HCT116 (cell line): ENCODE measurements around the gene TMEM181. TPM values are rescaled to one million over a fixed set of nuclear protein-coding genes. Genes with fewer than 3 reads are reported as not detected.
"Not testable (repeated sequence)": the region's sequence is repeated elsewhere in the genome, so short reads cannot be mapped to it uniquely, and the experiment has no call there.

ENCODE experiments used
- ATAC-seq: fragments of 200-7000 bp; cut with Tn5 transposase; 2 replicates; pipeline ENCODE4 v1.9.1; 2020; ENCODE audit warnings: mild to moderate bottlenecking, moderate library complexity
- BruUV-seq: library from RNA; stranded (reverse); fragments of 400-500 nt; replicated peaks from 2 replicates; lab custom pipeline; 2021; lab: Mats Ljungman, UMichigan
- CTCF ChIA-PET: fragments of 300-600 bp; sonication (Branson Sonifier 250); formaldehyde crosslinking; loops from one replicate; lab custom pipeline; 2021; ENCODE audit warnings: antibody characterized with exemption; lab: Charles Lee
- POLR2A ChIA-PET: fragments of 300-600, 350-600 bp; sonication (Branson Sonifier 250); formaldehyde crosslinking; loops from one replicate; lab custom pipeline; 2021; ENCODE audit warnings: antibody characterized with exemption; lab: Charles Lee
- RAD21 ChIA-PET, 2 experiments: fragments of 300-600 bp; sonication (Branson Sonifier 250); formaldehyde crosslinking; loops; one replicate each; lab custom pipeline; 2023; ENCODE audit warnings: low total read pairs in 2 of 2; ENCODE audit not compliant: uncharacterized antibody in 2 of 2, unreplicated experiment in 2 of 2, low non-redundant PET in 1 of 2; lab: Charles Lee
- DNase-seq: peaks from one replicate; pipeline ENCODE4 v3.0.0-alpha.2; 2010; ENCODE audit warnings: low read depth, low spot score
- H2AFZ ChIP-seq: fragments of 200-600 bp; shearing (Covaris generic), sonication (generic); 2 replicates; pipeline ENCODE4 v1.6.1; 2017; ENCODE audit warnings: low read depth, mixed run types, mixed read lengths, antibody characterized with exemption, low read length; ENCODE audit not compliant: poor library complexity, severe bottlenecking
- H3K27ac ChIP-seq: 2 replicates; pipeline ENCODE4 v1.5.1; 2012; ENCODE audit warnings: low read depth, low read length
- H3K27me3 ChIP-seq: fragments of 200-600 bp; sonication (generic); 2 replicates; pipeline ENCODE4 v1.6.1; 2016; ENCODE audit warnings: mixed run types, low read length, mixed read lengths; ENCODE audit not compliant: insufficient read depth
- H3K36me3 ChIP-seq, 2 experiments: fragments of 200-500 bp in 1 of 2; fragments of 200-600 bp in 1 of 2; sonication (Bioruptor generic) in 1 of 2; sonication (generic) in 1 of 2; 2 replicates each; pipeline versions ENCODE4 v1.5.1 to v1.6.1; 2014 to 2016; ENCODE audit warnings: low read length in 2 of 2, inconsistent platforms in 1 of 2, mixed read lengths in 1 of 2, mixed run types in 1 of 2; ENCODE audit not compliant: insufficient read depth in 2 of 2, control insufficient read depth in 1 of 2
- H3K4me1 ChIP-seq, 2 experiments: fragments of 200-600 bp in 1 of 2; sonication (generic) in 1 of 2; 2 replicates each; pipeline versions ENCODE4 v1.5.1 to v1.6.1; 2012 to 2017; ENCODE audit warnings: low read length in 2 of 2, inconsistent platforms in 1 of 2, mild to moderate bottlenecking in 1 of 2, mixed read lengths in 1 of 2, mixed run types in 1 of 2, moderate library complexity in 1 of 2; ENCODE audit not compliant: insufficient read depth in 2 of 2, control insufficient read depth in 1 of 2
- H3K4me2 ChIP-seq: fragments of 200-600 bp; sonication (generic); 2 replicates; pipeline ENCODE4 v1.6.1; 2017; ENCODE audit warnings: mixed run types, low read length, mixed read lengths
- H3K4me3 ChIP-seq, 2 experiments: fragments of 200-600 bp in 1 of 2; sonication (generic) in 1 of 2; replicated peaks in 1 of 2; 2 replicates each; pipeline ENCODE4 v1.5.1; 2011 to 2016; ENCODE audit warnings: low read length in 2 of 2, control low read depth in 1 of 2, low read depth in 1 of 2, mild to moderate bottlenecking in 1 of 2, mixed read lengths in 1 of 2, mixed run types in 1 of 2
- H3K79me2 ChIP-seq: fragments of 200-600 bp; sonication (generic); 2 replicates; pipeline ENCODE4 v1.6.1; 2017; ENCODE audit warnings: mild to moderate bottlenecking, mixed run types, low read length, moderate library complexity, mixed read lengths; ENCODE audit not compliant: insufficient read depth
- H3K9ac ChIP-seq: fragments of 200-600 bp; sonication (generic); 2 replicates; pipeline ENCODE4 v1.6.1; 2016; ENCODE audit warnings: low read length, mixed read lengths
- H3K9me2 ChIP-seq: fragments of 200-600 bp; sonication (generic), shearing (Covaris generic); 2 replicates; pipeline ENCODE4 v1.6.1; 2017; ENCODE audit warnings: mixed run types, mild to moderate bottlenecking, moderate library complexity; ENCODE audit not compliant: insufficient read depth
- H3K9me3 ChIP-seq, 2 experiments: fragments of 200-500 bp in 1 of 2; fragments of 200-600 bp in 1 of 2; sonication (Bioruptor generic) in 1 of 2; sonication (generic) in 1 of 2; 2 replicates each; pipeline ENCODE4 v1.6.1; 2014 to 2017; ENCODE audit warnings: low read length in 2 of 2, mixed read lengths in 2 of 2, inconsistent platforms in 1 of 2, low read depth in 1 of 2, mild to moderate bottlenecking in 1 of 2, mixed run types in 1 of 2, moderate library complexity in 1 of 2; ENCODE audit not compliant: control insufficient read depth in 1 of 2, insufficient read depth in 1 of 2
- H4K20me1 ChIP-seq: fragments of 200-600 bp; sonication (generic), shearing (Covaris generic); 2 replicates; pipeline ENCODE4 v1.6.1; 2017; ENCODE audit warnings: mixed run types, mild to moderate bottlenecking, moderate library complexity; ENCODE audit not compliant: insufficient read depth
- EZH2 ChIP-seq: fragments of 200-600 bp; sonication (generic); IDR thresholded peaks from 2 replicates; pipeline ENCODE4 v1.6.1; 2017; ENCODE audit warnings: antibody characterized with exemption, mixed run types
- RAD21 ChIP-seq: IDR thresholded peaks from 2 replicates; pipeline ENCODE4 v1.6.1; 2012; ENCODE audit warnings: low read depth, mild to moderate bottlenecking
- SIN3A ChIP-seq: IDR thresholded peaks from 2 replicates; pipeline ENCODE4 v1.6.1; 2012; ENCODE audit warnings: low read depth
- intact Hi-C: fragments of 100-400 bp; cut with micrococcal nuclease; formaldehyde crosslinking; loops from 2 replicates; pipeline ENCODE4 v1.10.0; 2022
- total RNA-seq: library from RNA; stranded (reverse); gene quantifications from one replicate; pipeline ENCODE4 v1.2.1, GENCODE V29; 2021; ENCODE audit not compliant: unreplicated experiment
- TF ChIP-seq, protein P1 (sequence below), 3 experiments: fragments of 200-600 bp in 1 of 3; sonication (generic) in 1 of 3; IDR thresholded peaks in 2 of 3; conservative IDR thresholded peaks in 1 of 3; 2 replicates each; pipeline ENCODE4 v1.5.1; 2012 to 2017; ENCODE audit warnings: low read depth in 2 of 3, low read length in 2 of 3, antibody characterized with exemption in 1 of 3, borderline replicate concordance in 1 of 3, control low read depth in 1 of 3, mild to moderate bottlenecking in 1 of 3, mixed read lengths in 1 of 3, mixed run types in 1 of 3, moderate library complexity in 1 of 3; ENCODE audit not compliant: insufficient read depth in 1 of 3

TMEM181 gene
- total RNA-seq, 1 experiment from 2014 or later = 34.4 TPM

DNA sequence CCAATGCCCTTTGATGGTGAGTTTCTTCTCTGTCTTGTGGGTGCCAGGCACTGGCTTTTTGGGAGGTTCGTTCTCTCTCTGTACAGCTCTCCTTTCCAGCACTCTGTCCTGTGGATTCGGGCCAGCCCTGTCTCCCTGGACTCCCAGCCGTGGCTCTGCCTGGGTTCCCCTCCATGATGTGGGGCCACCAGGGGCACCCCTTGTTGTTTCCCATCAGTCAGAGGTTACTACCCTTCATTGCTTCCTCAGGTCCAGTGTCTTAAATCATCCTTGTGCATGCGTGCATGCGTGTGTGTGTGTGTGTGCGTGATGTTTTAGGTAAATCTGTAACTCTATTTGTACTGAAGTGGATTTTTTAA is 44.1 kb downstream of the TMEM181 start:
- BruUV-seq = no TSS peak
- peaks cover 48% of the 10 kb centered on the region for H3K79me2 ChIP-seq
- CTCF ChIA-PET = interaction anchor here (5.7 kb wide), 1 partner anchor 383 kb away, joined by 38 read pairs; no protein-coding TSS in a partner anchor
- H3K9me2 ChIP-seq = no peaks in the 10 kb centered on the region
- H3K36me3 ChIP-seq = peaks cover 16 to 51% of the 10 kb centered on the region in 2 experiments; a peak in 3 of 4 replicates
- no peak for TF ChIP-seq SIN3A
- POLR2A ChIA-PET = interaction anchor here (0.6 to 0.7 kb wide), 2 partner anchors 11 to 14 kb away, joined by 3 to 5 read pairs; no protein-coding TSS in a partner anchor
- no peak overlapping the region for H2AFZ ChIP-seq
- H3K9ac ChIP-seq = no peak overlapping the region
- no peaks in the 10 kb centered on the region for H3K27me3 ChIP-seq
- H3K4me1 ChIP-seq = peaks cover 0 to 3% of the 10 kb centered on the region in 2 experiments; a peak in 1 of 4 replicates
- H3K4me2 ChIP-seq = no peak overlapping the region
- no peak for ATAC-seq
- H3K9me3 ChIP-seq = no peaks in the 10 kb centered on the region
- H4K20me1 ChIP-seq = no peaks in the 10 kb centered on the region; the same call in 1 of the 2 replicates
- no peak overlapping the region for H3K4me3 ChIP-seq
- no peak overlapping the region for H3K27ac ChIP-seq
- DNase-seq = no peak
- RAD21 ChIA-PET = interaction anchor here in 1 of 2 experiments (0.7 kb wide), 1 partner anchor 389 kb away, joined by 3 read pairs; no protein-coding TSS in a partner anchor
- intact Hi-C loops = loop anchor here (2.0 kb wide), 1 partner anchor 383 kb away; no protein-coding TSS in a partner anchor

DNA sequence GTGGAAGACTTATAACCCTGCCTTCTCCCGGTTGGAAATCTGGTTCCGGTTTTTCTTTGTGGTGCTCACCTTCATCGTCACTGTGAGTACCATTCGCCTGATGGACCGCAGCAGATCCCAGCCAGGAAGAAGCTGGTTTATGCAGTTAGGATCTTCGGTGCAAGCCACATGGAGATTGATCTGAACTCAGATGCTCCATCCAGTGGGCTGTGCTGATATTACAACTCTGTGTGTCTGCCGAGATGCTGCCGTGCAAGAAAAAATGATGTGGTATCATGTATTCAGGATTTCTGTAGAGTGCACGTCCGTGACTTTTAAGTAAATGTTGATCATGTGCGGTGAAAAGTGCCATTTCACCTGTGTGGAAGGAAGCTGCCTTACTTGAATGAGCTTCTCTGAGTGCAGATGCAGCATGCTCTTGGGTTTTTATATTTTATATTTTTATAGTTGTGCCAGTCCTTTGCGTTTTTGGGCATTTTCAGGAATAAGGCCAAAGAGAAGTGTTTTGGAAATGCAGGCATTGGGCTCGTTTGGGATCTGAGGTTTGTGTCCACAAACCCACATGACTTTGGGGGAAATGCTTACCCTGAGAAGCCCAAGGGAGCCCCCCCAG is 45.5 kb downstream of the TMEM181 start:
- Histone ChIP-seq H3K4me1 (no peaks in the 10 kb centered on the region), H3K27ac (no peak overlapping the region), H3K9me3 (no peaks in the 10 kb centered on the region), H3K4me2 (no peak overlapping the region), H2AFZ (no peak overlapping the region), H4K20me1 (no peaks in the 10 kb centered on the region; the same call in 1 of the 2 replicates), H3K9me2 (no peaks in the 10 kb centered on the region), H3K9ac (no peak overlapping the region), H3K4me3 (no peak overlapping the region), H3K27me3 (no peaks in the 10 kb centered on the region), H3K79me2 (peaks cover 46% of the 10 kb centered on the region), H3K36me3 (peaks cover 21 to 58% of the 10 kb centered on the region in 2 experiments)
- ChIA-PET POLR2A (no interaction called here), RAD21 (interaction anchor here (0.6 to 1.8 kb wide), 5 partner anchors 31 to 391 kb away, joined by 3 to 6 read pairs (median 4); no protein-coding TSS in a partner anchor), CTCF (interaction anchor here (0.5 to 5.7 kb wide), 4 partner anchors 207 to 391 kb away, joined by 3 to 38 read pairs (median 14); no protein-coding TSS in a partner anchor)
- TF ChIP-seq, protein P1, sequence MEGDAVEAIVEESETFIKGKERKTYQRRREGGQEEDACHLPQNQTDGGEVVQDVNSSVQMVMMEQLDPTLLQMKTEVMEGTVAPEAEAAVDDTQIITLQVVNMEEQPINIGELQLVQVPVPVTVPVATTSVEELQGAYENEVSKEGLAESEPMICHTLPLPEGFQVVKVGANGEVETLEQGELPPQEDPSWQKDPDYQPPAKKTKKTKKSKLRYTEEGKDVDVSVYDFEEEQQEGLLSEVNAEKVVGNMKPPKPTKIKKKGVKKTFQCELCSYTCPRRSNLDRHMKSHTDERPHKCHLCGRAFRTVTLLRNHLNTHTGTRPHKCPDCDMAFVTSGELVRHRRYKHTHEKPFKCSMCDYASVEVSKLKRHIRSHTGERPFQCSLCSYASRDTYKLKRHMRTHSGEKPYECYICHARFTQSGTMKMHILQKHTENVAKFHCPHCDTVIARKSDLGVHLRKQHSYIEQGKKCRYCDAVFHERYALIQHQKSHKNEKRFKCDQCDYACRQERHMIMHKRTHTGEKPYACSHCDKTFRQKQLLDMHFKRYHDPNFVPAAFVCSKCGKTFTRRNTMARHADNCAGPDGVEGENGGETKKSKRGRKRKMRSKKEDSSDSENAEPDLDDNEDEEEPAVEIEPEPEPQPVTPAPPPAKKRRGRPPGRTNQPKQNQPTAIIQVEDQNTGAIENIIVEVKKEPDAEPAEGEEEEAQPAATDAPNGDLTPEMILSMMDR (IDR thresholded peaks at IDR 0.05 in 2 of 3, conservative IDR thresholded peaks at IDR 0.05 in 1 of 3; ENCODE audit: borderline replicate concordance in 1 of 3, insufficient read depth in 1 of 3, low read depth in 2 of 3, low read length in 2 of 3) = peak; percentile 62 to 66 (median 65); a peak in 5 of 6 replicates
- TF ChIP-seq RAD21 (peak; percentile 74), EZH2 (no peak)
- ATAC-seq (peak; percentile 91), DNase-seq (peak; percentile 48)
- no TSS peak for BruUV-seq
- intact Hi-C loops = loop anchor here (2.0 kb wide), 1 partner anchor 385 kb away; no protein-coding TSS in a partner anchor

DNA sequence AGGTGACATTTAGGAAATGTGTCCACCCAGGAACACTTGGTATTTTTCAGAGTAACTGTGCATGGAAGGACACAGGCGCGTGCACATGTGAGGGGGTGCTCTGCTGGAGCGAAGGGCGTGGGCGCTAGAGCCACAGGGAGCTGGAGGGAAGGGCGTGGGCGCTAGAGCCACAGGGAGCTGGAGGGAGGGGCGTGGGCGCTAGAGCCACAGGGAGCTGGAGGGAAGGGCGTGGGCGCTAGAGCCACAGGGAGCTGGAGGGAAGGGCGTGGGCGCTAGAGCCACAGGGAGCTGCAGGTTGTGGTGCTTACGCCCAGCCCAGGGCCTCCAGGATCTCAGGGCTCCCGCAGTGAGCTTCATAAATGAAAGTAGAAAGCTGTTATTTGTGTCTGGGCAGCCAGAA is 46.1 kb downstream of the TMEM181 start:
- H3K36me3 ChIP-seq = peaks cover 27 to 61% of the 10 kb centered on the region in 2 experiments
- intact Hi-C loops, ATAC-seq, POLR2A ChIA-PET, H3K27me3 ChIP-seq, H4K20me1 ChIP-seq, H3K9ac ChIP-seq, BruUV-seq, H2AFZ ChIP-seq, H3K9me2 ChIP-seq, H3K4me3 ChIP-seq, H3K4me2 ChIP-seq, H3K9me3 ChIP-seq, H3K4me1 ChIP-seq, DNase-seq: not testable (repeated sequence)
- ChIA-PET CTCF (interaction anchor here (2.2 to 5.7 kb wide), 2 partner anchors 385 to 392 kb away, joined by 24 to 38 read pairs; no protein-coding TSS in a partner anchor), RAD21 (interaction anchor here in 1 of 2 experiments (1.8 kb wide), 1 partner anchor 392 kb away, joined by 4 read pairs; no protein-coding TSS in a partner anchor)
- peak overlapping the region; percentile 24 for H3K27ac ChIP-seq
- peaks cover 46% of the 10 kb centered on the region for H3K79me2 ChIP-seq
